HCT116 (cell line): ENCODE measurements around the gene SERPINB13. TPM values are rescaled to one million over a fixed set of nuclear protein-coding genes. Genes with fewer than 3 reads are reported as not detected.

Experiments used
- ATAC-seq: fragments of 200-7000 bp; cut with Tn5 transposase; 2 replicates; pipeline ENCODE4 v1.9.1; 2020; ENCODE audit warnings: mild to moderate bottlenecking, moderate library complexity
- BruUV-seq: library from RNA; stranded (reverse); fragments of 400-500 nt; replicated peaks from 2 replicates; lab custom pipeline; 2021; lab: Mats Ljungman, UMichigan
- CTCF ChIA-PET: fragments of 300-600 bp; sonication (Branson Sonifier 250); formaldehyde crosslinking; loops from one replicate; lab custom pipeline; 2021; ENCODE audit warnings: antibody characterized with exemption; lab: Charles Lee
- POLR2A ChIA-PET: fragments of 300-600, 350-600 bp; sonication (Branson Sonifier 250); formaldehyde crosslinking; loops from one replicate; lab custom pipeline; 2021; ENCODE audit warnings: antibody characterized with exemption; lab: Charles Lee
- RAD21 ChIA-PET, 2 experiments: fragments of 300-600 bp; sonication (Branson Sonifier 250); formaldehyde crosslinking; loops; one replicate each; lab custom pipeline; 2023; ENCODE audit warnings: low total read pairs in 2 of 2; ENCODE audit not compliant: uncharacterized antibody in 2 of 2, unreplicated experiment in 2 of 2, low non-redundant PET in 1 of 2; lab: Charles Lee
- DNase-seq: peaks from one replicate; pipeline ENCODE4 v3.0.0-alpha.2; 2010; ENCODE audit warnings: low read depth, low spot score
- H2AFZ ChIP-seq: fragments of 200-600 bp; shearing (Covaris generic), sonication (generic); 2 replicates; pipeline ENCODE4 v1.6.1; 2017; ENCODE audit warnings: low read depth, mixed run types, mixed read lengths, antibody characterized with exemption, low read length; ENCODE audit not compliant: poor library complexity, severe bottlenecking
- H3K27ac ChIP-seq: 2 replicates; pipeline ENCODE4 v1.5.1; 2012; ENCODE audit warnings: low read depth, low read length
- H3K27me3 ChIP-seq: fragments of 200-600 bp; sonication (generic); 2 replicates; pipeline ENCODE4 v1.6.1; 2016; ENCODE audit warnings: mixed run types, low read length, mixed read lengths; ENCODE audit not compliant: insufficient read depth
- H3K36me3 ChIP-seq, 2 experiments: fragments of 200-500 bp in 1 of 2; fragments of 200-600 bp in 1 of 2; sonication (Bioruptor generic) in 1 of 2; sonication (generic) in 1 of 2; 2 replicates each; pipeline versions ENCODE4 v1.5.1 to v1.6.1; 2014 to 2016; ENCODE audit warnings: low read length in 2 of 2, inconsistent platforms in 1 of 2, mixed read lengths in 1 of 2, mixed run types in 1 of 2; ENCODE audit not compliant: insufficient read depth in 2 of 2, control insufficient read depth in 1 of 2
- H3K4me1 ChIP-seq, 2 experiments: fragments of 200-600 bp in 1 of 2; sonication (generic) in 1 of 2; 2 replicates each; pipeline versions ENCODE4 v1.5.1 to v1.6.1; 2012 to 2017; ENCODE audit warnings: low read length in 2 of 2, inconsistent platforms in 1 of 2, mild to moderate bottlenecking in 1 of 2, mixed read lengths in 1 of 2, mixed run types in 1 of 2, moderate library complexity in 1 of 2; ENCODE audit not compliant: insufficient read depth in 2 of 2, control insufficient read depth in 1 of 2
- H3K4me2 ChIP-seq: fragments of 200-600 bp; sonication (generic); 2 replicates; pipeline ENCODE4 v1.6.1; 2017; ENCODE audit warnings: mixed run types, low read length, mixed read lengths
- H3K4me3 ChIP-seq, 2 experiments: fragments of 200-600 bp in 1 of 2; sonication (generic) in 1 of 2; replicated peaks in 1 of 2; 2 replicates each; pipeline ENCODE4 v1.5.1; 2011 to 2016; ENCODE audit warnings: low read length in 2 of 2, control low read depth in 1 of 2, low read depth in 1 of 2, mild to moderate bottlenecking in 1 of 2, mixed read lengths in 1 of 2, mixed run types in 1 of 2
- H3K79me2 ChIP-seq: fragments of 200-600 bp; sonication (generic); 2 replicates; pipeline ENCODE4 v1.6.1; 2017; ENCODE audit warnings: mild to moderate bottlenecking, mixed run types, low read length, moderate library complexity, mixed read lengths; ENCODE audit not compliant: insufficient read depth
- H3K9ac ChIP-seq: fragments of 200-600 bp; sonication (generic); 2 replicates; pipeline ENCODE4 v1.6.1; 2016; ENCODE audit warnings: low read length, mixed read lengths
- H3K9me2 ChIP-seq: fragments of 200-600 bp; sonication (generic), shearing (Covaris generic); 2 replicates; pipeline ENCODE4 v1.6.1; 2017; ENCODE audit warnings: mixed run types, mild to moderate bottlenecking, moderate library complexity; ENCODE audit not compliant: insufficient read depth
- H3K9me3 ChIP-seq, 2 experiments: fragments of 200-500 bp in 1 of 2; fragments of 200-600 bp in 1 of 2; sonication (Bioruptor generic) in 1 of 2; sonication (generic) in 1 of 2; 2 replicates each; pipeline ENCODE4 v1.6.1; 2014 to 2017; ENCODE audit warnings: low read length in 2 of 2, mixed read lengths in 2 of 2, inconsistent platforms in 1 of 2, low read depth in 1 of 2, mild to moderate bottlenecking in 1 of 2, mixed run types in 1 of 2, moderate library complexity in 1 of 2; ENCODE audit not compliant: control insufficient read depth in 1 of 2, insufficient read depth in 1 of 2
- H4K20me1 ChIP-seq: fragments of 200-600 bp; sonication (generic), shearing (Covaris generic); 2 replicates; pipeline ENCODE4 v1.6.1; 2017; ENCODE audit warnings: mixed run types, mild to moderate bottlenecking, moderate library complexity; ENCODE audit not compliant: insufficient read depth
- CBX3 ChIP-seq: IDR thresholded peaks from 2 replicates; pipeline ENCODE4 v1.6.1; 2012; ENCODE audit warnings: low read depth
- CEBPB ChIP-seq: IDR thresholded peaks from 2 replicates; pipeline ENCODE4 v1.6.1; 2012; ENCODE audit warnings: low read depth
- EGR1 ChIP-seq: IDR thresholded peaks from 2 replicates; pipeline ENCODE4 v1.6.1; 2012; ENCODE audit warnings: low read depth
- EZH2 ChIP-seq: fragments of 200-600 bp; sonication (generic); IDR thresholded peaks from 2 replicates; pipeline ENCODE4 v1.6.1; 2017; ENCODE audit warnings: antibody characterized with exemption, mixed run types
- FOSL1 ChIP-seq: IDR thresholded peaks from 2 replicates; pipeline ENCODE4 v1.6.1; 2012; ENCODE audit warnings: low read depth
- POLR2AphosphoS5 ChIP-seq: IDR thresholded peaks from 2 replicates; pipeline ENCODE4 v1.6.1; 2011; ENCODE audit warnings: mild to moderate bottlenecking, low read depth, low read length, moderate library complexity
- TCF7L2 ChIP-seq: IDR thresholded peaks from 2 replicates; pipeline ENCODE4 v1.7.0; 2011; ENCODE audit warnings: borderline replicate concordance, inconsistent platforms; ENCODE audit not compliant: insufficient read depth, insufficient read length; ENCODE audit errors: extremely low read depth
- YY1 ChIP-seq: IDR thresholded peaks from 2 replicates; pipeline ENCODE4 v1.6.1; 2011; ENCODE audit warnings: low read length, low read depth, moderate library complexity, mild to moderate bottlenecking; ENCODE audit not compliant: insufficient replicate concordance; ENCODE audit errors: extremely low read depth
- intact Hi-C: fragments of 100-400 bp; cut with micrococcal nuclease; formaldehyde crosslinking; loops from 2 replicates; pipeline ENCODE4 v1.10.0; 2022
- total RNA-seq: library from RNA; stranded (reverse); gene quantifications from one replicate; pipeline ENCODE4 v1.2.1, GENCODE V29; 2021; ENCODE audit not compliant: unreplicated experiment
- TF ChIP-seq, protein P1 (sequence below): IDR thresholded peaks from 2 replicates; pipeline ENCODE4 v1.6.1; 2012; ENCODE audit warnings: low read depth
- TF ChIP-seq, protein P2 (sequence below): IDR thresholded peaks from 2 replicates; pipeline ENCODE4 v1.6.1; 2012
- TF ChIP-seq, protein P3 (sequence below), 3 experiments: fragments of 200-600 bp in 1 of 3; sonication (generic) in 1 of 3; IDR thresholded peaks in 2 of 3; conservative IDR thresholded peaks in 1 of 3; 2 replicates each; pipeline ENCODE4 v1.5.1; 2012 to 2017; ENCODE audit warnings: low read depth in 2 of 3, low read length in 2 of 3, antibody characterized with exemption in 1 of 3, borderline replicate concordance in 1 of 3, control low read depth in 1 of 3, mild to moderate bottlenecking in 1 of 3, mixed read lengths in 1 of 3, mixed run types in 1 of 3, moderate library complexity in 1 of 3; ENCODE audit not compliant: insufficient read depth in 1 of 3

Gene SERPINB13
- total RNA-seq, 1 experiment from 2014 or later, result 0.07 TPM

DNA sequence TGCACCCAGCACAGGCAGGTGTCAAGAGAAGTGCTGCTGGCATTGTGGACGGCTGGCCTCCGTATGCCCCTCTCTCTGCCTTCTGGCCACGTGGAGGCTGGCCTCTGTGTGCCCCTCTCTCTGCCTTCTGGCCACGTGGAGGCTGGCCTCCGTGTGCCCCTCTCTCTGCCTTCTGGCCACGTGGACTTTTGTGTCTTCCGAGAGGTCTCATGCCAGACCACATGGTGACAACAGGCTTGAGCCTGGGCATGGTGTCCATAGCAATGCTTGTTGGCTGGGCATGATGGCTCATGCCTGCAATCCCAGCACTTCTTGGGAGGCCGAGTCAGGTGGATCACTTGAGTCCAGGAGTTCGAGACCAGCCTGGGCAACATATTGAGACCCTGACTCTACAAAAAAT is 19.3 kb upstream of the SERPINB13 start:
- CTCF ChIA-PET, result interaction anchor here (1.2 kb wide), 1 partner anchor 57 kb away, joined by 3 read pairs; no protein-coding TSS in a partner anchor

DNA sequence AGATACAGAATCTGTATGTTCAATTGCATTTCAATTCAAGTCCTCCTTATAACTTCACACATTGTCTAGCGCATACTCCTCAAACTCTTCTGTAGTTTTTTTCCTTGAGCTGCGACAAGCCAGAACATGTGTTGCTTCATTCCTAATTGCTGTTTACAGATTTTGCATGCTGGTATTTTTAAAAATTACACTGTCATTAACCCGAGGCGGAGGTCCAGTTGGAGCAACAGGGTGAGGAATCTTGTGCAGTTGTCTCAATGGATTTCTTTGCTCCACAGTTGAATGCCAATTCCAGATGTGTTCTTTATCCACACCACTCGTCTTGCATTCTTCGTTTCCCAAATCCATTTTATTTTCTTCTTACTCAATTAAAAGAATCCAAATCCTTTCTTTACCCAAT is 16.4 kb upstream of the SERPINB13 start:
- H3K27ac ChIP-seq, result no peak overlapping the region
- BruUV-seq, result no TSS peak
- H3K9me3 ChIP-seq, result no peaks in the 10 kb centered on the region
- H3K4me1 ChIP-seq, result no peaks in the 10 kb centered on the region
- no peak for DNase-seq
- ChIA-PET RAD21 (no interaction called here), CTCF (interaction anchor here (1.1 to 1.3 kb wide), 2 partner anchors 53 to 171 kb away, joined by 3 to 4 read pairs; no protein-coding TSS in a partner anchor), POLR2A (no interaction called here)
- ATAC-seq, result no peak
- no peak overlapping the region for H3K9ac ChIP-seq
- no peaks in the 10 kb centered on the region for H3K27me3 ChIP-seq
- H4K20me1 ChIP-seq, result no peaks in the 10 kb centered on the region
- intact Hi-C loops, result loop anchor here (10.0 kb wide), 2 partner anchors 436 to 546 kb away; no protein-coding TSS in a partner anchor
- no peak overlapping the region for H3K4me2 ChIP-seq
- H3K9me2 ChIP-seq, result no peaks in the 10 kb centered on the region; the same call in 1 of the 2 replicates
- no peak overlapping the region for H2AFZ ChIP-seq
- H3K36me3 ChIP-seq, result no peaks in the 10 kb centered on the region
- no peak overlapping the region for H3K4me3 ChIP-seq
- no peaks in the 10 kb centered on the region for H3K79me2 ChIP-seq
- TF ChIP-seq CBX3 (no peak), POLR2AphosphoS5 (no peak), YY1 (no peak), EZH2 (no peak), CEBPB (no peak), FOSL1 (no peak)
- TF ChIP-seq, protein P1, sequence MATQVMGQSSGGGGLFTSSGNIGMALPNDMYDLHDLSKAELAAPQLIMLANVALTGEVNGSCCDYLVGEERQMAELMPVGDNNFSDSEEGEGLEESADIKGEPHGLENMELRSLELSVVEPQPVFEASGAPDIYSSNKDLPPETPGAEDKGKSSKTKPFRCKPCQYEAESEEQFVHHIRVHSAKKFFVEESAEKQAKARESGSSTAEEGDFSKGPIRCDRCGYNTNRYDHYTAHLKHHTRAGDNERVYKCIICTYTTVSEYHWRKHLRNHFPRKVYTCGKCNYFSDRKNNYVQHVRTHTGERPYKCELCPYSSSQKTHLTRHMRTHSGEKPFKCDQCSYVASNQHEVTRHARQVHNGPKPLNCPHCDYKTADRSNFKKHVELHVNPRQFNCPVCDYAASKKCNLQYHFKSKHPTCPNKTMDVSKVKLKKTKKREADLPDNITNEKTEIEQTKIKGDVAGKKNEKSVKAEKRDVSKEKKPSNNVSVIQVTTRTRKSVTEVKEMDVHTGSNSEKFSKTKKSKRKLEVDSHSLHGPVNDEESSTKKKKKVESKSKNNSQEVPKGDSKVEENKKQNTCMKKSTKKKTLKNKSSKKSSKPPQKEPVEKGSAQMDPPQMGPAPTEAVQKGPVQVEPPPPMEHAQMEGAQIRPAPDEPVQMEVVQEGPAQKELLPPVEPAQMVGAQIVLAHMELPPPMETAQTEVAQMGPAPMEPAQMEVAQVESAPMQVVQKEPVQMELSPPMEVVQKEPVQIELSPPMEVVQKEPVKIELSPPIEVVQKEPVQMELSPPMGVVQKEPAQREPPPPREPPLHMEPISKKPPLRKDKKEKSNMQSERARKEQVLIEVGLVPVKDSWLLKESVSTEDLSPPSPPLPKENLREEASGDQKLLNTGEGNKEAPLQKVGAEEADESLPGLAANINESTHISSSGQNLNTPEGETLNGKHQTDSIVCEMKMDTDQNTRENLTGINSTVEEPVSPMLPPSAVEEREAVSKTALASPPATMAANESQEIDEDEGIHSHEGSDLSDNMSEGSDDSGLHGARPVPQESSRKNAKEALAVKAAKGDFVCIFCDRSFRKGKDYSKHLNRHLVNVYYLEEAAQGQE, result no peak

More for the DNA sequence above, 19.3 kb upstream of the SERPINB13 start:
- ATAC-seq (no peak), DNase-seq (no peak)
- Histone ChIP-seq H3K9me3 (no peaks in the 10 kb centered on the region), H3K4me1 (no peaks in the 10 kb centered on the region), H3K27ac (no peak overlapping the region), H2AFZ (no peak overlapping the region), H4K20me1 (no peaks in the 10 kb centered on the region), H3K27me3 (no peaks in the 10 kb centered on the region), H3K9me2 (no peaks in the 10 kb centered on the region; the same call in 1 of the 2 replicates), H3K4me3 (no peak overlapping the region), H3K9ac (no peak overlapping the region), H3K36me3 (no peaks in the 10 kb centered on the region), H3K4me2 (no peak overlapping the region), H3K79me2 (no peaks in the 10 kb centered on the region)
- ChIA-PET POLR2A (no interaction called here), RAD21 (no interaction called here)
- BruUV-seq, result no TSS peak
- intact Hi-C loops, result no loop called here
- no peak for TF ChIP-seq FOSL1
- TF ChIP-seq YY1, result no peak
- TF ChIP-seq, protein P2, sequence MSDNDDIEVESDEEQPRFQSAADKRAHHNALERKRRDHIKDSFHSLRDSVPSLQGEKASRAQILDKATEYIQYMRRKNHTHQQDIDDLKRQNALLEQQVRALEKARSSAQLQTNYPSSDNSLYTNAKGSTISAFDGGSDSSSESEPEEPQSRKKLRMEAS, result no peak
- no peak for TF ChIP-seq EGR1
- no peak for TF ChIP-seq TCF7L2
- TF ChIP-seq, protein P3, sequence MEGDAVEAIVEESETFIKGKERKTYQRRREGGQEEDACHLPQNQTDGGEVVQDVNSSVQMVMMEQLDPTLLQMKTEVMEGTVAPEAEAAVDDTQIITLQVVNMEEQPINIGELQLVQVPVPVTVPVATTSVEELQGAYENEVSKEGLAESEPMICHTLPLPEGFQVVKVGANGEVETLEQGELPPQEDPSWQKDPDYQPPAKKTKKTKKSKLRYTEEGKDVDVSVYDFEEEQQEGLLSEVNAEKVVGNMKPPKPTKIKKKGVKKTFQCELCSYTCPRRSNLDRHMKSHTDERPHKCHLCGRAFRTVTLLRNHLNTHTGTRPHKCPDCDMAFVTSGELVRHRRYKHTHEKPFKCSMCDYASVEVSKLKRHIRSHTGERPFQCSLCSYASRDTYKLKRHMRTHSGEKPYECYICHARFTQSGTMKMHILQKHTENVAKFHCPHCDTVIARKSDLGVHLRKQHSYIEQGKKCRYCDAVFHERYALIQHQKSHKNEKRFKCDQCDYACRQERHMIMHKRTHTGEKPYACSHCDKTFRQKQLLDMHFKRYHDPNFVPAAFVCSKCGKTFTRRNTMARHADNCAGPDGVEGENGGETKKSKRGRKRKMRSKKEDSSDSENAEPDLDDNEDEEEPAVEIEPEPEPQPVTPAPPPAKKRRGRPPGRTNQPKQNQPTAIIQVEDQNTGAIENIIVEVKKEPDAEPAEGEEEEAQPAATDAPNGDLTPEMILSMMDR (IDR thresholded peaks at IDR 0.05 in 2 of 3, conservative IDR thresholded peaks at IDR 0.05 in 1 of 3; ENCODE audit: borderline replicate concordance in 1 of 3, insufficient read depth in 1 of 3, low read depth in 2 of 3, low read length in 2 of 3), result no peak
